Liver (tissue), 9 donors: ENCODE measurements around the gene APP. TPM values are rescaled to one million over a fixed set of nuclear protein-coding genes. Genes with fewer than 3 reads are reported as not detected.

ENCODE experiments used
- DNase-seq: peaks from one replicate; pipeline ENCODE4 v3.0.0-alpha.2; 2017; ENCODE audit warnings: low spot score
- H3K27ac ChIP-seq, 2 donors: one replicate each; pipeline ENCODE4 v1.7.0; 2013; ENCODE audit warnings: inconsistent platforms in 2 of 2, low read length in 2 of 2, control low read depth in 1 of 2, low read depth in 1 of 2, mild to moderate bottlenecking in 1 of 2
- H3K27me3 ChIP-seq, 4 donors: one replicate each; pipeline versions ENCODE4 v1.6.1 to v1.7.0; 2013; ENCODE audit warnings: low read length in 3 of 4, inconsistent platforms in 1 of 4, mild to moderate bottlenecking in 1 of 4, moderate library complexity in 1 of 4; ENCODE audit not compliant: control insufficient read depth in 4 of 4, insufficient read depth in 4 of 4
- H3K36me3 ChIP-seq, 4 donors: one replicate each; pipeline versions ENCODE4 v1.6.1 to v1.7.0; 2013; ENCODE audit warnings: low read length in 3 of 4, mild to moderate bottlenecking in 3 of 4, low read depth in 1 of 4, moderate library complexity in 1 of 4; ENCODE audit not compliant: control insufficient read depth in 4 of 4, insufficient read depth in 3 of 4
- H3K4me1 ChIP-seq, 4 donors: one replicate each; pipeline versions ENCODE4 v1.6.1 to v1.7.0; 2013; ENCODE audit warnings: low read length in 3 of 4, mild to moderate bottlenecking in 3 of 4, moderate library complexity in 1 of 4; ENCODE audit not compliant: control insufficient read depth in 4 of 4, insufficient read depth in 4 of 4
- H3K4me3 ChIP-seq, 3 donors: one replicate each; pipeline versions ENCODE4 v1.6.1 to v1.7.0; 2013; ENCODE audit warnings: low read length in 3 of 3, control low read depth in 1 of 3, low read depth in 1 of 3, mild to moderate bottlenecking in 1 of 3
- H3K9ac ChIP-seq, 2 donors: one replicate each; pipeline ENCODE4 v1.7.0; 2013; ENCODE audit warnings: low read length in 2 of 2, mild to moderate bottlenecking in 2 of 2, moderate library complexity in 2 of 2, control low read depth in 1 of 2, low read depth in 1 of 2
- H3K9me3 ChIP-seq, 4 donors: one replicate each; pipeline versions ENCODE4 v1.6.1 to v1.7.0; 2013; ENCODE audit warnings: low read length in 3 of 4; ENCODE audit not compliant: control insufficient read depth in 4 of 4
- EGR1 ChIP-seq, 2 donors: IDR thresholded peaks; 2 replicates each; pipeline ENCODE4 v1.6.1; 2016 to 2018; ENCODE audit warnings: antibody characterized with exemption in 2 of 2, low read depth in 2 of 2
- FOXA1 ChIP-seq: IDR thresholded peaks from 2 replicates; pipeline ENCODE4 v1.6.1; 2016; ENCODE audit warnings: antibody characterized with exemption
- FOXA2 ChIP-seq: IDR thresholded peaks from 2 replicates; pipeline ENCODE4 v1.6.1; 2016; ENCODE audit warnings: antibody characterized with exemption
- GABPA ChIP-seq, 2 donors: IDR thresholded peaks in 1 of 2; conservative IDR thresholded peaks in 1 of 2; 2 replicates each; pipeline ENCODE4 v1.6.1; 2016; ENCODE audit warnings: antibody characterized with exemption in 2 of 2, mild to moderate bottlenecking in 1 of 2, moderate library complexity in 1 of 2
- HNF4G ChIP-seq: IDR thresholded peaks from 2 replicates; pipeline ENCODE4 v1.6.1; 2016; ENCODE audit warnings: antibody characterized with exemption
- JUND ChIP-seq, 2 donors: IDR thresholded peaks; 2 replicates each; pipeline ENCODE4 v1.6.1; 2016; ENCODE audit warnings: antibody characterized with exemption in 2 of 2
- MAX ChIP-seq: IDR thresholded peaks from 2 replicates; pipeline ENCODE4 v1.6.1; 2016; ENCODE audit warnings: antibody characterized with exemption
- NR2F2 ChIP-seq: IDR thresholded peaks from 2 replicates; pipeline ENCODE4 v1.6.1; 2016; ENCODE audit warnings: antibody characterized with exemption
- RAD21 ChIP-seq, 2 donors: IDR thresholded peaks; 2 replicates each; pipeline ENCODE4 v1.6.1; 2016; ENCODE audit warnings: antibody characterized with exemption in 2 of 2, mild to moderate bottlenecking in 2 of 2
- REST ChIP-seq: IDR thresholded peaks from 2 replicates; pipeline ENCODE4 v1.6.1; 2016; ENCODE audit warnings: antibody characterized with exemption, mild to moderate bottlenecking
- RXRA ChIP-seq, 2 donors: IDR thresholded peaks; 2 replicates each; pipeline ENCODE4 v1.6.1; 2017 to 2018; ENCODE audit warnings: antibody characterized with exemption in 2 of 2, mild to moderate bottlenecking in 1 of 2
- SP1 ChIP-seq: IDR thresholded peaks from 2 replicates; pipeline ENCODE4 v1.6.1; 2018; ENCODE audit warnings: antibody characterized with exemption, mild to moderate bottlenecking
- TAF1 ChIP-seq: conservative IDR thresholded peaks from 2 replicates; pipeline ENCODE4 v1.6.1; 2016; ENCODE audit warnings: antibody characterized with exemption, mild to moderate bottlenecking
- YY1 ChIP-seq: IDR thresholded peaks from 2 replicates; pipeline ENCODE4 v1.6.1; 2016; ENCODE audit warnings: antibody characterized with exemption, mild to moderate bottlenecking
- WGBS: extraction: QIAGEN DNeasy Blood & Tissue Kit; methylation state at CpG from one replicate; pipeline ENCODE4 v1.1.7; 2013; 5-methylcytosine and 5-hydroxymethylcytosine counted together
- polyA plus RNA-seq, 2 donors: library from polyadenylated mRNA; stranded (reverse) in 1 of 2; unstranded in 1 of 2; fragments of 200-250 nt in 1 of 2; fragments of >200 nt in 1 of 2; fragmentation: Nextera tagmentation in 1 of 2; extraction: Ambion mirVana in 1 of 2; gene quantifications; one replicate each; pipeline versions ENCODE4 v1.2.1 to v1.2.3, GENCODE V29; 2013 to 2015
- total RNA-seq, 2 donors: library from RNA; depleted of rRNA; stranded (reverse); fragments of >200 nt; gene quantifications; one replicate each; pipeline ENCODE4 v1.2.3, GENCODE V29; 2014
- TF ChIP-seq, protein P1 (sequence below): IDR thresholded peaks from 2 replicates; pipeline ENCODE4 v1.6.1; 2016; ENCODE audit warnings: antibody characterized with exemption
- TF ChIP-seq, protein P2 (sequence below): fragments of 150-350 bp; IDR thresholded peaks from 2 replicates; pipeline ENCODE4 v1.5.1; 2017; ENCODE audit warnings: improper control_type of control experiment, low read depth, low read length; ENCODE audit not compliant: missing input control
- donor health status: healthy.
- donor health status: healthy.
- donor health status: healthy.
- donor health status: healthy.
- donor health status: healthy.

APP gene
- total and polyA plus RNA-seq, 4 donors: 24.9 to 201 (median 111) TPM

- no peak for DNase-seq
- H3K27ac ChIP-seq: no peak overlapping the region
- no peaks in the 10 kb centered on the region for H3K9me3 ChIP-seq
- peaks cover 2 to 17% (median 8%) of the 10 kb centered on the region in 4 donors for H3K4me1 ChIP-seq
- H3K4me3 ChIP-seq: no peak overlapping the region
- H3K9ac ChIP-seq: no peak overlapping the region
- H3K36me3 ChIP-seq: peaks cover 0 to 2% (median 0%) of the 10 kb centered on the region in 4 donors
- 93% methylated on average over 7 of the region's 7 CpGs for WGBS
- H3K27me3 ChIP-seq: no peaks in the 10 kb centered on the region
- TF ChIP-seq, protein P1, sequence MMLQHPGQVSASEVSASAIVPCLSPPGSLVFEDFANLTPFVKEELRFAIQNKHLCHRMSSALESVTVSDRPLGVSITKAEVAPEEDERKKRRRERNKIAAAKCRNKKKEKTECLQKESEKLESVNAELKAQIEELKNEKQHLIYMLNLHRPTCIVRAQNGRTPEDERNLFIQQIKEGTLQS: no peak
- no peak for TF ChIP-seq RXRA (IDR thresholded peaks at IDR 0.05)
- TF ChIP-seq NR2F2: no peak
- no peak for TF ChIP-seq RAD21 (IDR thresholded peaks at IDR 0.05)
- TF ChIP-seq EGR1 (IDR thresholded peaks at IDR 0.05; ENCODE audit: low read depth in 2 of 2): no peak
- no peak for TF ChIP-seq YY1
- TF ChIP-seq GABPA (IDR thresholded peaks at IDR 0.05 in 1 of 2, conservative IDR thresholded peaks at IDR 0.05 in 1 of 2): no peak
- no peak for TF ChIP-seq SP1
- no peak for TF ChIP-seq JUND (IDR thresholded peaks at IDR 0.05)
- TF ChIP-seq TAF1: no peak
- TF ChIP-seq FOXA2: no peak
- TF ChIP-seq MAX: no peak
- no peak for TF ChIP-seq REST
- TF ChIP-seq, protein P2, sequence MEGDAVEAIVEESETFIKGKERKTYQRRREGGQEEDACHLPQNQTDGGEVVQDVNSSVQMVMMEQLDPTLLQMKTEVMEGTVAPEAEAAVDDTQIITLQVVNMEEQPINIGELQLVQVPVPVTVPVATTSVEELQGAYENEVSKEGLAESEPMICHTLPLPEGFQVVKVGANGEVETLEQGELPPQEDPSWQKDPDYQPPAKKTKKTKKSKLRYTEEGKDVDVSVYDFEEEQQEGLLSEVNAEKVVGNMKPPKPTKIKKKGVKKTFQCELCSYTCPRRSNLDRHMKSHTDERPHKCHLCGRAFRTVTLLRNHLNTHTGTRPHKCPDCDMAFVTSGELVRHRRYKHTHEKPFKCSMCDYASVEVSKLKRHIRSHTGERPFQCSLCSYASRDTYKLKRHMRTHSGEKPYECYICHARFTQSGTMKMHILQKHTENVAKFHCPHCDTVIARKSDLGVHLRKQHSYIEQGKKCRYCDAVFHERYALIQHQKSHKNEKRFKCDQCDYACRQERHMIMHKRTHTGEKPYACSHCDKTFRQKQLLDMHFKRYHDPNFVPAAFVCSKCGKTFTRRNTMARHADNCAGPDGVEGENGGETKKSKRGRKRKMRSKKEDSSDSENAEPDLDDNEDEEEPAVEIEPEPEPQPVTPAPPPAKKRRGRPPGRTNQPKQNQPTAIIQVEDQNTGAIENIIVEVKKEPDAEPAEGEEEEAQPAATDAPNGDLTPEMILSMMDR: no peak
- no peak for TF ChIP-seq FOXA1
Measured at GRCh38 chr21:26135520-26135919, 35.0 kb downstream of the APP start.

DNA sequence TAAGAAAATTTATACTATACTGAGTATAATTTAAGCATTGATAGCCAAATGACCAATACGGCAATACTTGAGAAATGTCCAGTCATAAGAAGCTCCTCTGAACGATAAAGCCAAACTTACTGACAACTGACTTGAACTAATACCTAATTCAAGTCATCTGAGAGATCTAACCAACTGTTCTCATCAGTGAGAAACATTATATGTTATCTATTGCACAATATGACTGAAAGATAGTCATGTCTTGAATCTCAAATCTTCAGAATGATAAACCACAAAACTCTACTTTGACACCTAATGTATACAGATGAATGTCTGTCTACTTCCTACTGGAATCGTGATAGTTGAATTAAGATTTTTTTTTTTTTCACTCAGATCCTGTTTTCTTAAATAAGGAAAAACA is 39.0 kb downstream of the APP start:
- H3K9me3 ChIP-seq: no peaks in the 10 kb centered on the region
- WGBS: 86% methylated on average over 3 of the region's 3 CpGs
- no peaks in the 10 kb centered on the region for H3K27me3 ChIP-seq
- no peak overlapping the region for H3K27ac ChIP-seq
- peaks cover 2 to 16% (median 4%) of the 10 kb centered on the region in 4 donors for H3K4me1 ChIP-seq
- no peak for DNase-seq
- peaks cover 0 to 2% (median 0%) of the 10 kb centered on the region in 4 donors for H3K36me3 ChIP-seq
- H3K9ac ChIP-seq: no peak overlapping the region
- no peak overlapping the region for H3K4me3 ChIP-seq
- TF ChIP-seq NR2F2: no peak
- no peak for TF ChIP-seq RAD21 (IDR thresholded peaks at IDR 0.05)
- TF ChIP-seq, protein P2: no peak
- TF ChIP-seq FOXA2: no peak
- no peak for TF ChIP-seq TAF1
- no peak for TF ChIP-seq YY1
- TF ChIP-seq, protein P1: no peak
- no peak for TF ChIP-seq HNF4G
- TF ChIP-seq EGR1 (IDR thresholded peaks at IDR 0.05; ENCODE audit: low read depth in 2 of 2): no peak
- no peak for TF ChIP-seq GABPA (IDR thresholded peaks at IDR 0.05 in 1 of 2, conservative IDR thresholded peaks at IDR 0.05 in 1 of 2)
- TF ChIP-seq MAX: no peak
- no peak for TF ChIP-seq RXRA (IDR thresholded peaks at IDR 0.05)
- no peak for TF ChIP-seq FOXA1
- TF ChIP-seq REST: no peak
